GM23338 (cell line): ENCODE results near the gene ACAT1. TPM values are rescaled to one million over a fixed set of nuclear protein-coding genes. Genes with fewer than 3 reads are reported as not detected.

Source experiments
- ATAC-seq: fragments of 200-7000 bp; cut with Tn5 transposase; 3 replicates; pipeline ENCODE4 v1.9.1; 2020
- DNase-seq: peaks from one replicate; pipeline ENCODE4 v3.0.0-alpha.2; 2015; ENCODE audit warnings: low spot score
- H2AFZ ChIP-seq: fragments of 200-600 bp; sonication (generic); 2 replicates; pipeline ENCODE4 v1.8.0; 2016; ENCODE audit warnings: antibody characterized with exemption, mild to moderate bottlenecking, moderate library complexity
- H3F3A ChIP-seq: fragments of 200-600 bp; sonication (generic); replicated peaks from 2 replicates; pipeline ENCODE4 v1.8.0; 2017; ENCODE audit warnings: antibody characterized with exemption, mixed run types, low read depth
- H3K27ac ChIP-seq: fragments of 200-600 bp; sonication (generic); 2 replicates; pipeline ENCODE4 v1.6.1; 2016; ENCODE audit warnings: low read depth
- H3K27me3 ChIP-seq: fragments of 200-600 bp; sonication (generic); 2 replicates; pipeline ENCODE4 v1.8.0; 2016; ENCODE audit warnings: mild to moderate bottlenecking, mixed run types, moderate library complexity; ENCODE audit not compliant: insufficient read depth
- H3K36me3 ChIP-seq: fragments of 200-600 bp; sonication (generic); 2 replicates; pipeline ENCODE4 v1.8.0; 2016; ENCODE audit warnings: mild to moderate bottlenecking; ENCODE audit not compliant: insufficient read depth
- H3K4me1 ChIP-seq: fragments of 200-600 bp; sonication (generic); 2 replicates; pipeline ENCODE4 v1.8.0; 2016; ENCODE audit warnings: mild to moderate bottlenecking, moderate library complexity; ENCODE audit not compliant: insufficient read depth
- H3K4me2 ChIP-seq: fragments of 200-600 bp; sonication (generic); 2 replicates; pipeline ENCODE4 v1.7.1; 2017; ENCODE audit warnings: mixed run types
- H3K4me3 ChIP-seq: fragments of 200-600 bp; sonication (generic); 2 replicates; pipeline ENCODE4 v1.6.1; 2016; ENCODE audit warnings: mixed run types
- H3K79me2 ChIP-seq: fragments of 200-600 bp; sonication (generic); replicated peaks from 2 replicates; pipeline ENCODE4 v1.8.0; 2017; ENCODE audit warnings: mild to moderate bottlenecking; ENCODE audit not compliant: insufficient read depth
- H3K9me2 ChIP-seq: fragments of 200-600 bp; sonication (generic); 2 replicates; pipeline ENCODE4 v1.8.0; 2017; ENCODE audit not compliant: insufficient read depth
- H4K20me1 ChIP-seq: fragments of 200-600 bp; sonication (generic); replicated peaks from 2 replicates; pipeline ENCODE4 v1.8.0; 2017; ENCODE audit warnings: mild to moderate bottlenecking; ENCODE audit not compliant: insufficient read depth
- H3K27ac Mint-ChIP-seq: 2 replicates; pipeline ENCODE4 v1.8.0; 2020; ENCODE audit warnings: inconsistent platforms, mild to moderate bottlenecking, moderate library complexity, mixed read lengths
- H3K27me3 Mint-ChIP-seq: 3 replicates; pipeline ENCODE4 v1.8.0; 2022; ENCODE audit warnings: low read depth, mild to moderate bottlenecking, moderate library complexity, mixed read lengths, inconsistent platforms; ENCODE audit not compliant: insufficient read depth, poor library complexity
- H3K36me3 Mint-ChIP-seq: 3 replicates; pipeline ENCODE4 v1.8.0; 2021; ENCODE audit warnings: low read depth, mild to moderate bottlenecking, inconsistent platforms, moderate library complexity, mixed read lengths
- H3K4me1 Mint-ChIP-seq: 3 replicates; pipeline ENCODE4 v1.8.0; 2020; ENCODE audit warnings: mild to moderate bottlenecking, inconsistent platforms, mixed read lengths
- H3K4me3 Mint-ChIP-seq: 3 replicates; pipeline ENCODE4 v1.8.0; 2021; ENCODE audit warnings: moderate library complexity, mild to moderate bottlenecking, inconsistent platforms, mixed read lengths
- H3K9me3 Mint-ChIP-seq: 3 replicates; pipeline ENCODE4 v1.8.0; 2020; ENCODE audit warnings: moderate library complexity, mild to moderate bottlenecking, inconsistent platforms, mixed read lengths
- CREB1 ChIP-seq: fragments of 250-450 bp; sonication (Bioruptor Pico); IDR thresholded peaks from 2 replicates; pipeline ENCODE4 v1.5.0; 2020; ENCODE audit warnings: low read depth, mild to moderate bottlenecking, moderate library complexity
- EZH2phosphoT487 ChIP-seq: fragments of 200-600 bp; sonication (generic); IDR thresholded peaks from one replicate; pipeline ENCODE4 v1.8.1; 2018; ENCODE audit warnings: antibody characterized with exemption; ENCODE audit not compliant: unreplicated experiment
- JUNB ChIP-seq: IDR thresholded peaks from one replicate; pipeline ENCODE4 v1.6.1; 2016; ENCODE audit warnings: antibody characterized with exemption; ENCODE audit not compliant: unreplicated experiment
- ZNF331 ChIP-seq: fragments of 250-450 bp; sonication (Bioruptor Pico); IDR thresholded peaks from 2 replicates; pipeline ENCODE4 v1.5.0; 2020; ENCODE audit warnings: low read depth, mild to moderate bottlenecking, moderate library complexity
- polyA plus RNA-seq: library from polyadenylated mRNA; unstranded; fragments of >200 nt; fragmentation: Nextera tagmentation; extraction: Ambion mirVana; gene quantifications from 2 replicates; pipeline ENCODE4 v1.2.1, GENCODE V29; 2016
- total RNA-seq: library from RNA; depleted of rRNA; stranded (reverse); fragments of >200 nt; shearing (Covaris generic); gene quantifications from 2 replicates; pipeline ENCODE4 v1.2.3, GENCODE V29; 2014
- TF ChIP-seq, protein P1 (sequence below), 2 experiments: fragments of 200-600 bp in 1 of 2; sonication (generic) in 1 of 2; conservative IDR thresholded peaks; 2 replicates each; pipeline versions ENCODE4 v1.5.1 to v1.6.1; 2016 to 2017; ENCODE audit warnings: antibody characterized with exemption in 2 of 2, low read depth in 2 of 2, mild to moderate bottlenecking in 2 of 2, moderate library complexity in 1 of 2
- TF ChIP-seq, protein P2 (sequence below): IDR thresholded peaks from one replicate; pipeline ENCODE4 v1.6.1; 2018; ENCODE audit warnings: antibody characterized with exemption; ENCODE audit not compliant: unreplicated experiment
- TF ChIP-seq, protein P3 (sequence below): fragments of 250-450 bp; sonication (Bioruptor Pico); IDR thresholded peaks from 2 replicates; pipeline ENCODE4 v1.5.0; 2020; ENCODE audit warnings: mild to moderate bottlenecking, moderate library complexity

ACAT1 gene
- total and polyA plus RNA-seq, 2 experiments from 2014 or later, result 43.9 to 53.6 TPM

- Histone ChIP-seq H3K9me2 (no peaks in the 10 kb centered on the region), H3K36me3 (no peaks in the 10 kb centered on the region), H3K4me2 (no peak overlapping the region), H3K27ac (no peak overlapping the region), H3K79me2 (no peaks in the 10 kb centered on the region), H3K4me1 (no peaks in the 10 kb centered on the region; the same call in 1 of the 2 replicates), H3K27me3 (no peaks in the 10 kb centered on the region), H3F3A (no peaks in the 10 kb centered on the region), H2AFZ (no peak overlapping the region), H3K4me3 (no peak overlapping the region), H4K20me1 (no peaks in the 10 kb centered on the region)
- Mint-ChIP-seq H3K9me3 (no peaks in the 10 kb centered on the region), H3K27ac (no peak overlapping the region; the same call in 1 of the 2 replicates), H3K27me3 (no peaks in the 10 kb centered on the region), H3K4me3 (no peak overlapping the region), H3K4me1 (peaks cover 9% of the 10 kb centered on the region), H3K36me3 (no peaks in the 10 kb centered on the region)
- ATAC-seq, result peak; percentile 27; the same call in 1 of the 3 replicates
- DNase-seq, result peak; percentile 15
- no peak for TF ChIP-seq JUNB
- TF ChIP-seq, protein P1, sequence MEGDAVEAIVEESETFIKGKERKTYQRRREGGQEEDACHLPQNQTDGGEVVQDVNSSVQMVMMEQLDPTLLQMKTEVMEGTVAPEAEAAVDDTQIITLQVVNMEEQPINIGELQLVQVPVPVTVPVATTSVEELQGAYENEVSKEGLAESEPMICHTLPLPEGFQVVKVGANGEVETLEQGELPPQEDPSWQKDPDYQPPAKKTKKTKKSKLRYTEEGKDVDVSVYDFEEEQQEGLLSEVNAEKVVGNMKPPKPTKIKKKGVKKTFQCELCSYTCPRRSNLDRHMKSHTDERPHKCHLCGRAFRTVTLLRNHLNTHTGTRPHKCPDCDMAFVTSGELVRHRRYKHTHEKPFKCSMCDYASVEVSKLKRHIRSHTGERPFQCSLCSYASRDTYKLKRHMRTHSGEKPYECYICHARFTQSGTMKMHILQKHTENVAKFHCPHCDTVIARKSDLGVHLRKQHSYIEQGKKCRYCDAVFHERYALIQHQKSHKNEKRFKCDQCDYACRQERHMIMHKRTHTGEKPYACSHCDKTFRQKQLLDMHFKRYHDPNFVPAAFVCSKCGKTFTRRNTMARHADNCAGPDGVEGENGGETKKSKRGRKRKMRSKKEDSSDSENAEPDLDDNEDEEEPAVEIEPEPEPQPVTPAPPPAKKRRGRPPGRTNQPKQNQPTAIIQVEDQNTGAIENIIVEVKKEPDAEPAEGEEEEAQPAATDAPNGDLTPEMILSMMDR (conservative IDR thresholded peaks at IDR 0.05; ENCODE audit: low read depth in 2 of 2), result 0 out of 4 replicates have a peak, but pooled peaks of 1 of the 2 experiments have one; percentile 8
Measured at GRCh38 chr11:108111126-108111525, 10.2 kb upstream of the ACAT1 start.

- H3K79me2 ChIP-seq, result no peaks in the 10 kb centered on the region
- Mint-ChIP-seq H3K36me3 (no peaks in the 10 kb centered on the region), H3K27ac (no peak overlapping the region), H3K4me1 (peaks cover 9% of the 10 kb centered on the region), H3K4me3 (no peak overlapping the region), H3K27me3 (no peaks in the 10 kb centered on the region), H3K9me3 (no peaks in the 10 kb centered on the region)
- DNase-seq (no peak), ATAC-seq (no peak)
- no peaks in the 10 kb centered on the region for H3K9me2 ChIP-seq
- no peak overlapping the region for H3K4me2 ChIP-seq
- no peak overlapping the region for H3K4me3 ChIP-seq
- no peaks in the 10 kb centered on the region for H3K36me3 ChIP-seq
- H3K27me3 ChIP-seq, result no peaks in the 10 kb centered on the region
- no peak overlapping the region for H3K27ac ChIP-seq
- H2AFZ ChIP-seq, result no peak overlapping the region
- no peaks in the 10 kb centered on the region for H4K20me1 ChIP-seq
- no peaks in the 10 kb centered on the region for H3F3A ChIP-seq
- no peaks in the 10 kb centered on the region; the same call in 1 of the 2 replicates for H3K4me1 ChIP-seq
- no peak for TF ChIP-seq ZNF331 (CRISPR knock-in tag)
- TF ChIP-seq EZH2phosphoT487, result no peak
- no peak for TF ChIP-seq CREB1
- TF ChIP-seq, protein P2, sequence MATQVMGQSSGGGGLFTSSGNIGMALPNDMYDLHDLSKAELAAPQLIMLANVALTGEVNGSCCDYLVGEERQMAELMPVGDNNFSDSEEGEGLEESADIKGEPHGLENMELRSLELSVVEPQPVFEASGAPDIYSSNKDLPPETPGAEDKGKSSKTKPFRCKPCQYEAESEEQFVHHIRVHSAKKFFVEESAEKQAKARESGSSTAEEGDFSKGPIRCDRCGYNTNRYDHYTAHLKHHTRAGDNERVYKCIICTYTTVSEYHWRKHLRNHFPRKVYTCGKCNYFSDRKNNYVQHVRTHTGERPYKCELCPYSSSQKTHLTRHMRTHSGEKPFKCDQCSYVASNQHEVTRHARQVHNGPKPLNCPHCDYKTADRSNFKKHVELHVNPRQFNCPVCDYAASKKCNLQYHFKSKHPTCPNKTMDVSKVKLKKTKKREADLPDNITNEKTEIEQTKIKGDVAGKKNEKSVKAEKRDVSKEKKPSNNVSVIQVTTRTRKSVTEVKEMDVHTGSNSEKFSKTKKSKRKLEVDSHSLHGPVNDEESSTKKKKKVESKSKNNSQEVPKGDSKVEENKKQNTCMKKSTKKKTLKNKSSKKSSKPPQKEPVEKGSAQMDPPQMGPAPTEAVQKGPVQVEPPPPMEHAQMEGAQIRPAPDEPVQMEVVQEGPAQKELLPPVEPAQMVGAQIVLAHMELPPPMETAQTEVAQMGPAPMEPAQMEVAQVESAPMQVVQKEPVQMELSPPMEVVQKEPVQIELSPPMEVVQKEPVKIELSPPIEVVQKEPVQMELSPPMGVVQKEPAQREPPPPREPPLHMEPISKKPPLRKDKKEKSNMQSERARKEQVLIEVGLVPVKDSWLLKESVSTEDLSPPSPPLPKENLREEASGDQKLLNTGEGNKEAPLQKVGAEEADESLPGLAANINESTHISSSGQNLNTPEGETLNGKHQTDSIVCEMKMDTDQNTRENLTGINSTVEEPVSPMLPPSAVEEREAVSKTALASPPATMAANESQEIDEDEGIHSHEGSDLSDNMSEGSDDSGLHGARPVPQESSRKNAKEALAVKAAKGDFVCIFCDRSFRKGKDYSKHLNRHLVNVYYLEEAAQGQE, result no peak
- TF ChIP-seq, protein P3, sequence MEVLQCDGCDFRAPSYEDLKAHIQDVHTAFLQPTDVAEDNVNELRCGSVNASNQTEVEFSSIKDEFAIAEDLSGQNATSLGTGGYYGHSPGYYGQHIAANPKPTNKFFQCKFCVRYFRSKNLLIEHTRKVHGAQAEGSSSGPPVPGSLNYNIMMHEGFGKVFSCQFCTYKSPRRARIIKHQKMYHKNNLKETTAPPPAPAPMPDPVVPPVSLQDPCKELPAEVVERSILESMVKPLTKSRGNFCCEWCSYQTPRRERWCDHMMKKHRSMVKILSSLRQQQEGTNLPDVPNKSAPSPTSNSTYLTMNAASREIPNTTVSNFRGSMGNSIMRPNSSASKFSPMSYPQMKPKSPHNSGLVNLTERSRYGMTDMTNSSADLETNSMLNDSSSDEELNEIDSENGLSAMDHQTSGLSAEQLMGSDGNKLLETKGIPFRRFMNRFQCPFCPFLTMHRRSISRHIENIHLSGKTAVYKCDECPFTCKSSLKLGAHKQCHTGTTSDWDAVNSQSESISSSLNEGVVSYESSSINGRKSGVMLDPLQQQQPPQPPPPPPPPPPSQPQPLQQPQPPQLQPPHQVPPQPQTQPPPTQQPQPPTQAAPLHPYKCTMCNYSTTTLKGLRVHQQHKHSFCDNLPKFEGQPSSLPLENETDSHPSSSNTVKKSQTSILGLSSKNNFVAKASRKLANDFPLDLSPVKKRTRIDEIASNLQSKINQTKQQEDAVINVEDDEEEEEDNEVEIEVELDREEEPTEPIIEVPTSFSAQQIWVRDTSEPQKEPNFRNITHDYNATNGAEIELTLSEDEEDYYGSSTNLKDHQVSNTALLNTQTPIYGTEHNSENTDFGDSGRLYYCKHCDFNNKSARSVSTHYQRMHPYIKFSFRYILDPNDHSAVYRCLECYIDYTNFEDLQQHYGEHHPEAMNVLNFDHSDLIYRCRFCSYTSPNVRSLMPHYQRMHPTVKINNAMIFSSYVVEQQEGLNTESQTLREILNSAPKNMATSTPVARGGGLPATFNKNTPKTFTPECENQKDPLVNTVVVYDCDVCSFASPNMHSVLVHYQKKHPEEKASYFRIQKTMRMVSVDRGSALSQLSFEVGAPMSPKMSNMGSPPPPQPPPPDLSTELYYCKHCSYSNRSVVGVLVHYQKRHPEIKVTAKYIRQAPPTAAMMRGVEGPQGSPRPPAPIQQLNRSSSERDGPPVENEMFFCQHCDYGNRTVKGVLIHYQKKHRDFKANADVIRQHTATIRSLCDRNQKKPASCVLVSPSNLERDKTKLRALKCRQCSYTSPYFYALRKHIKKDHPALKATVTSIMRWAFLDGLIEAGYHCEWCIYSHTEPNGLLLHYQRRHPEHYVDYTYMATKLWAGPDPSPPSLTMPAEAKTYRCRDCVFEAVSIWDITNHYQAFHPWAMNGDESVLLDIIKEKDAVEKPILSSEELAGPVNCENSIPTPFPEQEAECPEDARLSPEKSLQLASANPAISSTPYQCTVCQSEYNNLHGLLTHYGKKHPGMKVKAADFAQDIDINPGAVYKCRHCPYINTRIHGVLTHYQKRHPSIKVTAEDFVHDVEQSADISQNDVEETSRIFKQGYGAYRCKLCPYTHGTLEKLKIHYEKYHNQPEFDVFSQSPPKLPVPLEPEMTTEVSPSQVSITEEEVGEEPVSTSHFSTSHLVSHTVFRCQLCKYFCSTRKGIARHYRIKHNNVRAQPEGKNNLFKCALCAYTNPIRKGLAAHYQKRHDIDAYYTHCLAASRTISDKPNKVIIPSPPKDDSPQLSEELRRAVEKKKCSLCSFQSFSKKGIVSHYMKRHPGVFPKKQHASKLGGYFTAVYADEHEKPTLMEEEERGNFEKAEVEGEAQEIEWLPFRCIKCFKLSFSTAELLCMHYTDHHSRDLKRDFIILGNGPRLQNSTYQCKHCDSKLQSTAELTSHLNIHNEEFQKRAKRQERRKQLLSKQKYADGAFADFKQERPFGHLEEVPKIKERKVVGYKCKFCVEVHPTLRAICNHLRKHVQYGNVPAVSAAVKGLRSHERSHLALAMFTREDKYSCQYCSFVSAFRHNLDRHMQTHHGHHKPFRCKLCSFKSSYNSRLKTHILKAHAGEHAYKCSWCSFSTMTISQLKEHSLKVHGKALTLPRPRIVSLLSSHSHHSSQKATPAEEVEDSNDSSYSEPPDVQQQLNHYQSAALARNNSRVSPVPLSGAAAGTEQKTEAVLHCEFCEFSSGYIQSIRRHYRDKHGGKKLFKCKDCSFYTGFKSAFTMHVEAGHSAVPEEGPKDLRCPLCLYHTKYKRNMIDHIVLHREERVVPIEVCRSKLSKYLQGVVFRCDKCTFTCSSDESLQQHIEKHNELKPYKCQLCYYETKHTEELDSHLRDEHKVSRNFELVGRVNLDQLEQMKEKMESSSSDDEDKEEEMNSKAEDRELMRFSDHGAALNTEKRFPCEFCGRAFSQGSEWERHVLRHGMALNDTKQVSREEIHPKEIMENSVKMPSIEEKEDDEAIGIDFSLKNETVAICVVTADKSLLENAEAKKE (CRISPR knock-in tag), result no peak
- no peak for TF ChIP-seq JUNB
- TF ChIP-seq, protein P1 (conservative IDR thresholded peaks at IDR 0.05; ENCODE audit: low read depth in 2 of 2), result no peak
Measured at GRCh38 chr11:108112057-108112456, 9.3 kb upstream of the ACAT1 start.
